GM23338 (cell line): ENCODE data around the gene SGK1. TPM values are rescaled to one million over a fixed set of nuclear protein-coding genes. Genes with fewer than 3 reads are reported as not detected.

Experiments
- ATAC-seq: fragments of 200-7000 bp; cut with Tn5 transposase; 3 replicates; pipeline ENCODE4 v1.9.1; 2020
- DNase-seq: peaks from one replicate; pipeline ENCODE4 v3.0.0-alpha.2; 2015; ENCODE audit warnings: low spot score
- H2AFZ ChIP-seq: fragments of 200-600 bp; sonication (generic); 2 replicates; pipeline ENCODE4 v1.8.0; 2016; ENCODE audit warnings: antibody characterized with exemption, mild to moderate bottlenecking, moderate library complexity
- H3F3A ChIP-seq: fragments of 200-600 bp; sonication (generic); replicated peaks from 2 replicates; pipeline ENCODE4 v1.8.0; 2017; ENCODE audit warnings: antibody characterized with exemption, mixed run types, low read depth
- H3K27ac ChIP-seq: fragments of 200-600 bp; sonication (generic); 2 replicates; pipeline ENCODE4 v1.6.1; 2016; ENCODE audit warnings: low read depth
- H3K27me3 ChIP-seq: fragments of 200-600 bp; sonication (generic); 2 replicates; pipeline ENCODE4 v1.8.0; 2016; ENCODE audit warnings: mild to moderate bottlenecking, mixed run types, moderate library complexity; ENCODE audit not compliant: insufficient read depth
- H3K36me3 ChIP-seq: fragments of 200-600 bp; sonication (generic); 2 replicates; pipeline ENCODE4 v1.8.0; 2016; ENCODE audit warnings: mild to moderate bottlenecking; ENCODE audit not compliant: insufficient read depth
- H3K4me1 ChIP-seq: fragments of 200-600 bp; sonication (generic); 2 replicates; pipeline ENCODE4 v1.8.0; 2016; ENCODE audit warnings: mild to moderate bottlenecking, moderate library complexity; ENCODE audit not compliant: insufficient read depth
- H3K4me2 ChIP-seq: fragments of 200-600 bp; sonication (generic); 2 replicates; pipeline ENCODE4 v1.7.1; 2017; ENCODE audit warnings: mixed run types
- H3K4me3 ChIP-seq: fragments of 200-600 bp; sonication (generic); 2 replicates; pipeline ENCODE4 v1.6.1; 2016; ENCODE audit warnings: mixed run types
- H3K79me2 ChIP-seq: fragments of 200-600 bp; sonication (generic); replicated peaks from 2 replicates; pipeline ENCODE4 v1.8.0; 2017; ENCODE audit warnings: mild to moderate bottlenecking; ENCODE audit not compliant: insufficient read depth
- H3K9me2 ChIP-seq: fragments of 200-600 bp; sonication (generic); 2 replicates; pipeline ENCODE4 v1.8.0; 2017; ENCODE audit not compliant: insufficient read depth
- H4K20me1 ChIP-seq: fragments of 200-600 bp; sonication (generic); replicated peaks from 2 replicates; pipeline ENCODE4 v1.8.0; 2017; ENCODE audit warnings: mild to moderate bottlenecking; ENCODE audit not compliant: insufficient read depth
- H3K27ac Mint-ChIP-seq: 2 replicates; pipeline ENCODE4 v1.8.0; 2020; ENCODE audit warnings: inconsistent platforms, mild to moderate bottlenecking, moderate library complexity, mixed read lengths
- H3K27me3 Mint-ChIP-seq: 3 replicates; pipeline ENCODE4 v1.8.0; 2022; ENCODE audit warnings: low read depth, mild to moderate bottlenecking, moderate library complexity, mixed read lengths, inconsistent platforms; ENCODE audit not compliant: insufficient read depth, poor library complexity
- H3K36me3 Mint-ChIP-seq: 3 replicates; pipeline ENCODE4 v1.8.0; 2021; ENCODE audit warnings: low read depth, mild to moderate bottlenecking, inconsistent platforms, moderate library complexity, mixed read lengths
- H3K4me1 Mint-ChIP-seq: 3 replicates; pipeline ENCODE4 v1.8.0; 2020; ENCODE audit warnings: mild to moderate bottlenecking, inconsistent platforms, mixed read lengths
- H3K4me3 Mint-ChIP-seq: 3 replicates; pipeline ENCODE4 v1.8.0; 2021; ENCODE audit warnings: moderate library complexity, mild to moderate bottlenecking, inconsistent platforms, mixed read lengths
- H3K9me3 Mint-ChIP-seq: 3 replicates; pipeline ENCODE4 v1.8.0; 2020; ENCODE audit warnings: moderate library complexity, mild to moderate bottlenecking, inconsistent platforms, mixed read lengths
- CREB1 ChIP-seq: fragments of 250-450 bp; sonication (Bioruptor Pico); IDR thresholded peaks from 2 replicates; pipeline ENCODE4 v1.5.0; 2020; ENCODE audit warnings: low read depth, mild to moderate bottlenecking, moderate library complexity
- CTCF ChIP-seq, 2 experiments: fragments of 200-600 bp in 1 of 2; sonication (generic) in 1 of 2; conservative IDR thresholded peaks; 2 replicates each; pipeline versions ENCODE4 v1.5.1 to v1.6.1; 2016 to 2017; ENCODE audit warnings: antibody characterized with exemption in 2 of 2, low read depth in 2 of 2, mild to moderate bottlenecking in 2 of 2, moderate library complexity in 1 of 2
- ETS1 ChIP-seq: IDR thresholded peaks from 2 replicates; pipeline ENCODE4 v1.6.1; 2016; ENCODE audit warnings: antibody characterized with exemption
- EZH2 ChIP-seq: fragments of 200-600 bp; sonication (generic); IDR thresholded peaks from one replicate; pipeline ENCODE4 v1.8.0; 2017; ENCODE audit warnings: antibody characterized with exemption, mild to moderate bottlenecking, low read depth; ENCODE audit not compliant: unreplicated experiment
- EZH2phosphoT487 ChIP-seq: fragments of 200-600 bp; sonication (generic); IDR thresholded peaks from one replicate; pipeline ENCODE4 v1.8.1; 2018; ENCODE audit warnings: antibody characterized with exemption; ENCODE audit not compliant: unreplicated experiment
- JUNB ChIP-seq: IDR thresholded peaks from one replicate; pipeline ENCODE4 v1.6.1; 2016; ENCODE audit warnings: antibody characterized with exemption; ENCODE audit not compliant: unreplicated experiment
- NANOG ChIP-seq: IDR thresholded peaks from 2 replicates; pipeline ENCODE4 v1.6.1; 2016; ENCODE audit warnings: antibody characterized with exemption, borderline replicate concordance
- POLR2AphosphoS5 ChIP-seq: IDR thresholded peaks from 2 replicates; pipeline ENCODE4 v1.6.1; 2016; ENCODE audit warnings: antibody characterized with exemption, low read depth
- REST ChIP-seq: IDR thresholded peaks from one replicate; pipeline ENCODE4 v1.6.1; 2018; ENCODE audit warnings: antibody characterized with exemption; ENCODE audit not compliant: unreplicated experiment
- STAT1 ChIP-seq: IDR thresholded peaks from one replicate; pipeline ENCODE4 v1.6.1; 2016; ENCODE audit warnings: antibody characterized with exemption; ENCODE audit not compliant: unreplicated experiment
- ZNF114 ChIP-seq: fragments of 250-450 bp; sonication (Bioruptor Pico); IDR thresholded peaks from 2 replicates; pipeline ENCODE4 v1.5.0; 2020; ENCODE audit warnings: mild to moderate bottlenecking, moderate library complexity
- ZNF331 ChIP-seq: fragments of 250-450 bp; sonication (Bioruptor Pico); IDR thresholded peaks from 2 replicates; pipeline ENCODE4 v1.5.0; 2020; ENCODE audit warnings: low read depth, mild to moderate bottlenecking, moderate library complexity
- ZNF462 ChIP-seq: fragments of 250-450 bp; sonication (Bioruptor Pico); IDR thresholded peaks from 2 replicates; pipeline ENCODE4 v1.5.0; 2020; ENCODE audit warnings: mild to moderate bottlenecking, moderate library complexity
- polyA plus RNA-seq: library from polyadenylated mRNA; unstranded; fragments of >200 nt; fragmentation: Nextera tagmentation; extraction: Ambion mirVana; gene quantifications from 2 replicates; pipeline ENCODE4 v1.2.1, GENCODE V29; 2016
- total RNA-seq: library from RNA; depleted of rRNA; stranded (reverse); fragments of >200 nt; shearing (Covaris generic); gene quantifications from 2 replicates; pipeline ENCODE4 v1.2.3, GENCODE V29; 2014

Gene SGK1
- total and polyA plus RNA-seq, 2 experiments from 2014 or later = 16.3 to 37.2 TPM

GRCh38 chr6:134345789-134346188 is 27.9 kb upstream of the SGK1 start:
- Mint-ChIP-seq H3K36me3 (no peaks in the 10 kb centered on the region), H3K9me3 (no peaks in the 10 kb centered on the region)
- TF ChIP-seq POLR2AphosphoS5 = no peak
- TF ChIP-seq NANOG = no peak
- no peak for TF ChIP-seq ZNF331 (CRISPR knock-in tag)
- no peak for TF ChIP-seq ZNF114 (CRISPR knock-in tag)
- no peak for TF ChIP-seq STAT1
- TF ChIP-seq EZH2 = no peak
- no peak for TF ChIP-seq REST
- no peak for TF ChIP-seq ETS1
- no peak for TF ChIP-seq JUNB
- no peak for TF ChIP-seq ZNF462 (CRISPR knock-in tag)
- TF ChIP-seq CREB1 (CRISPR knock-in tag) = no peak
- no peak for TF ChIP-seq CTCF (conservative IDR thresholded peaks at IDR 0.05; ENCODE audit: low read depth in 2 of 2)
- TF ChIP-seq EZH2phosphoT487 = no peak

More at GRCh38 chr6:134345789-134346188, 27.9 kb upstream of the SGK1 start:
- H3K4me3 ChIP-seq = no peak overlapping the region
- ATAC-seq (no peak), DNase-seq (no peak)
- Mint-ChIP-seq H3K27me3 (no peaks in the 10 kb centered on the region), H3K27ac (no peak overlapping the region), H3K4me1 (no peaks in the 10 kb centered on the region), H3K4me3 (no peak overlapping the region)
- H3F3A ChIP-seq = no peaks in the 10 kb centered on the region
- H3K4me2 ChIP-seq = no peak overlapping the region
- no peaks in the 10 kb centered on the region for H3K79me2 ChIP-seq
- no peak overlapping the region for H2AFZ ChIP-seq
- no peaks in the 10 kb centered on the region for H3K27me3 ChIP-seq
- H4K20me1 ChIP-seq = no peaks in the 10 kb centered on the region
- no peak overlapping the region for H3K27ac ChIP-seq
- H3K9me2 ChIP-seq = no peaks in the 10 kb centered on the region
- H3K36me3 ChIP-seq = no peaks in the 10 kb centered on the region
- H3K4me1 ChIP-seq = no peaks in the 10 kb centered on the region
